SK-N-SH treated with all-trans-retinoic acid at 6 μM for 48 hours (cell line): Measurements from ENCODE around the gene DNASE1L2.

Experiments used
- CREB5 ChIP-seq: fragments of 250-450 bp; sonication (Bioruptor Pico); IDR thresholded peaks from 2 replicates; pipeline ENCODE4 v1.5.1; 2020; ENCODE audit warnings: low read depth, mild to moderate bottlenecking, moderate library complexity
- CSDC2 ChIP-seq: fragments of 250-450 bp; sonication (Bioruptor Pico); IDR thresholded peaks from 2 replicates; pipeline ENCODE4 v1.5.0; 2020; ENCODE audit warnings: mild to moderate bottlenecking, moderate library complexity
- GLIS3 ChIP-seq: fragments of 250-450 bp; sonication (Bioruptor Pico); IDR thresholded peaks from 2 replicates; pipeline ENCODE4 v1.5.0; 2020; ENCODE audit warnings: mild to moderate bottlenecking, moderate library complexity
- OSR1 ChIP-seq: fragments of 250-450 bp; sonication (Bioruptor Pico); IDR thresholded peaks from 2 replicates; pipeline ENCODE4 v1.8.0; 2022; ENCODE audit warnings: moderate library complexity, mild to moderate bottlenecking, inconsistent platforms
- PATZ1 ChIP-seq: fragments of 250-450 bp; sonication (Bioruptor Pico); IDR thresholded peaks from 2 replicates; pipeline ENCODE4 v1.8.0; 2020; ENCODE audit warnings: mild to moderate bottlenecking, moderate library complexity, borderline replicate concordance
- TOX ChIP-seq: fragments of 250-450 bp; sonication (Bioruptor Pico); IDR thresholded peaks from 2 replicates; pipeline ENCODE4 v1.8.0; 2021; ENCODE audit warnings: mild to moderate bottlenecking, moderate library complexity, borderline replicate concordance
- ZFP30 ChIP-seq: fragments of 450-650 bp; formaldehyde crosslinking; IDR thresholded peaks from 2 replicates; pipeline ENCODE4 v1.5.0; 2022; ENCODE audit warnings: mild to moderate bottlenecking, moderate library complexity
- ZNF70 ChIP-seq: fragments of 450-650 bp; formaldehyde crosslinking; IDR thresholded peaks from 2 replicates; pipeline ENCODE4 v1.5.0; 2020; ENCODE audit warnings: mild to moderate bottlenecking, moderate library complexity
- TF ChIP-seq, protein P1 (sequence below): fragments of 250-450 bp; sonication (Bioruptor Pico); IDR thresholded peaks from 2 replicates; pipeline ENCODE4 v1.5.0; 2020; ENCODE audit warnings: mild to moderate bottlenecking, moderate library complexity

- no peak for TF ChIP-seq ZNF70
- no peak for TF ChIP-seq ZFP30 (CRISPR knock-in tag)
- no peak for TF ChIP-seq CREB5 (CRISPR knock-in tag)
- TF ChIP-seq OSR1, result no peak
- TF ChIP-seq GLIS3 (CRISPR knock-in tag), result no peak
- TF ChIP-seq, protein P1, sequence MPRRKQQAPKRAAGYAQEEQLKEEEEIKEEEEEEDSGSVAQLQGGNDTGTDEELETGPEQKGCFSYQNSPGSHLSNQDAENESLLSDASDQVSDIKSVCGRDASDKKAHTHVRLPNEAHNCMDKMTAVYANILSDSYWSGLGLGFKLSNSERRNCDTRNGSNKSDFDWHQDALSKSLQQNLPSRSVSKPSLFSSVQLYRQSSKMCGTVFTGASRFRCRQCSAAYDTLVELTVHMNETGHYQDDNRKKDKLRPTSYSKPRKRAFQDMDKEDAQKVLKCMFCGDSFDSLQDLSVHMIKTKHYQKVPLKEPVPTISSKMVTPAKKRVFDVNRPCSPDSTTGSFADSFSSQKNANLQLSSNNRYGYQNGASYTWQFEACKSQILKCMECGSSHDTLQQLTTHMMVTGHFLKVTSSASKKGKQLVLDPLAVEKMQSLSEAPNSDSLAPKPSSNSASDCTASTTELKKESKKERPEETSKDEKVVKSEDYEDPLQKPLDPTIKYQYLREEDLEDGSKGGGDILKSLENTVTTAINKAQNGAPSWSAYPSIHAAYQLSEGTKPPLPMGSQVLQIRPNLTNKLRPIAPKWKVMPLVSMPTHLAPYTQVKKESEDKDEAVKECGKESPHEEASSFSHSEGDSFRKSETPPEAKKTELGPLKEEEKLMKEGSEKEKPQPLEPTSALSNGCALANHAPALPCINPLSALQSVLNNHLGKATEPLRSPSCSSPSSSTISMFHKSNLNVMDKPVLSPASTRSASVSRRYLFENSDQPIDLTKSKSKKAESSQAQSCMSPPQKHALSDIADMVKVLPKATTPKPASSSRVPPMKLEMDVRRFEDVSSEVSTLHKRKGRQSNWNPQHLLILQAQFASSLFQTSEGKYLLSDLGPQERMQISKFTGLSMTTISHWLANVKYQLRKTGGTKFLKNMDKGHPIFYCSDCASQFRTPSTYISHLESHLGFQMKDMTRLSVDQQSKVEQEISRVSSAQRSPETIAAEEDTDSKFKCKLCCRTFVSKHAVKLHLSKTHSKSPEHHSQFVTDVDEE (CRISPR knock-in tag), result no peak
- TF ChIP-seq CSDC2 (CRISPR knock-in tag), result no peak
- no peak for TF ChIP-seq TOX (CRISPR knock-in tag)
- TF ChIP-seq PATZ1 (CRISPR knock-in tag), result no peak
These were observed 16.5 kb downstream of the DNASE1L2 start for GRCh38 chr16:2252806-2253148.
